ENCODE measurements around the gene NUDT8.
"Not testable (repeated sequence)": the region's sequence is repeated elsewhere in the genome, so short reads cannot be mapped to it uniquely, and the experiment has no call there.

Gene NUDT8

DNA sequence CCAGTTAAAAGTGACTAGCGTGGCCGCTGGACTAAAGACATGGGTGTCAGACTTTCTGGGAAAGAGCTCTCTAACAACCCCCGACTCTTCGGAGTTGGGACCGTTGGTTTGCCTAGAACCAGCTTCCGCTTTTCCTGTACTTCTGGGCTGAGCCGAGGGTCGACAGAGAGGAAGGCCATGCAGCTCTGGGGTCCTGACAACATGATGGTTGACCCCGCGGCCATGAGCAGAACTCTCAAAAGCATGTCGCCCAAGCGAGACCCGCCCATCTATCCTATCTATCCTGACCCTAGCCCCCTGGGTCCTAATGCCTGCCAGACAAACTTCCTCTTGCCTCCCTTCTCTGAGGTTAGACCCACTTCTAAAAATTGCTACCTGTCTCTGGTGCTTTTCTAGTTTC lies 9.1 kb downstream of the NUDT8 start:
- H3K4me3 ChIP-seq (ENCODE audit: control insufficient read depth, low read depth, low read length); DNase-seq (ENCODE audit: low read depth): not testable (repeated sequence)

DNA sequence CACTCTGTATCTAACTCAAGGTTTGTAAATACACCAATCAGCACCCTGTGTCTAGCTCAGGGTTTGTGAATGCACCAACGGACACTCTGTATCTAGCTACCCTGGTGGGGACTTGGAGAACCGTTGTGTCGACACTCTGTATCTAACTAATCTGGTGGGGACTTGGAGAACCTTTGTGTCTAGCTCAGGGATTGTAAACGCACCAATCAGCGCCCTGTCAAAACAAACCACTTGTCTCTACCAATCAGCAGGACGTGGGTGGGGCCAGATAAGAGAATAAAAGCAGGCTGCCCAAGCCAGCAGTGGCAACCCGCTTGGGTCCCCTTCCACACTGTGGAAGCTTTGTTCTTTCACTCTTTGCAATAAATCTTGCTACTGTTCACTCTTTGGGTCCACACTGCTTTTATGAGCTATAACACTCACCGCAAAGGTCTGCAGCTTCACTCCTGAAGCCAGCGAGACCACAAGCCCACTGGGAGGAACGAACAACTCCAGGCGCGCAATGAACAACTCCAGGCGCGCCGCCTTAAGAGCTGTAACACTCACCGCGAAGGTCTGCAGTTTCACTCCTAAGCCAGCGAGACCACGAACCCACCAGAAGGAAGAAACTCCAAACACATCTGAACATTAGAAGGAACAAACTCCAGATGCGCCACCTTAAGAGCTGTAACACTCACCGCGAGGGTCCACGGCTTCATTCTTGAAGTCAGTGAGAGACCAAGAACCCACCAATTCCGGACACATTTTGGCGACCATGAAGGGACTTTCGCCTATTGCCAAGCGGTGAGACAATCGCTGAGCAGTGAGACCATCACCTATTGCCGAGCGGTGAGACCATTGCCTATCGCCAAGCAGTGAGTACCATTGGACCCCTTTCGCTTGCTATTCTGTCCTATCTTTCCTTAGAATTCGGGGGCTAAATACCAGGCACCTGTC lies 9.8 kb downstream of the NUDT8 start:
- DNase-seq (ENCODE audit: low read depth); H3K4me3 ChIP-seq (ENCODE audit: control insufficient read depth, low read depth, low read length): not testable (repeated sequence)

DNA sequence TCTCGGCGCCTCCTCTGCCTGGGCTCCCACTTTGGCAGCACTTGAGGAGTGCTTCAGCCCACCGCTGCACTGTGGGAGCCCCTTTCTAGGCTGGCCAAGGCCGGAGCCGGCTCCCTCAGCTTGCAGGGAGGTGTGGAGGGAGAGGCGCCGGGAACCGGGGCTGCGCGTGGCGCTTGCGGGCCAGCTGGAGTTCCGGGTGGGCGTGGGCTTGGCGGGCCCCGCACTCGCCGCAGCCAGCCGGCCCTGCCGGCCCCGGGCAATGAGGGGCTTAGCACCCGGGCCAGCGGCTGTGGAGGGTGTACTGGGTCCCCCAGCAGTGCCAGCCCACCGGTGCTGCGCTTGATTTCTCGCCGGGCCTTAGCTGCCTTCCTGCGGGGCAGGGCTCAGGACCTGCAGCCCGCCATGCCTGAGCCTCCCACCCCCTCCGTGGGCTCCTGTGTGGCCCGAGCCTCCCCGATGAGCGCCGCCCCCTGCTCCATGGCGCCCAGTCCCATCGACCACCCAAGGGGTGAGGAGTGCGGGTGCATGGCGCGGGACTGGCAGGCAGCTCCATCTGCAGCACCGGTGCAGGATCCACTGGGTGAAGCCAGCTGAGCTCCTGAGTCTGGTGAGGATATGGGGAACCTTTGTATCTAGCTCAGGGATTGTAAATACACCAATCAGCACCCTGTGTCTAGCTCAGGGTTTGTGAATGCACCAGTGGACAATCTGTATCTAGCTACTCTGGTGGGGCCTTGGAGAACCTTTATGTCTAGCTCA lies 10.7 kb downstream of the NUDT8 start:
- H3K4me3 ChIP-seq (ENCODE audit: control insufficient read depth, low read depth, low read length); DNase-seq (ENCODE audit: low read depth): not testable (repeated sequence)

DNA sequence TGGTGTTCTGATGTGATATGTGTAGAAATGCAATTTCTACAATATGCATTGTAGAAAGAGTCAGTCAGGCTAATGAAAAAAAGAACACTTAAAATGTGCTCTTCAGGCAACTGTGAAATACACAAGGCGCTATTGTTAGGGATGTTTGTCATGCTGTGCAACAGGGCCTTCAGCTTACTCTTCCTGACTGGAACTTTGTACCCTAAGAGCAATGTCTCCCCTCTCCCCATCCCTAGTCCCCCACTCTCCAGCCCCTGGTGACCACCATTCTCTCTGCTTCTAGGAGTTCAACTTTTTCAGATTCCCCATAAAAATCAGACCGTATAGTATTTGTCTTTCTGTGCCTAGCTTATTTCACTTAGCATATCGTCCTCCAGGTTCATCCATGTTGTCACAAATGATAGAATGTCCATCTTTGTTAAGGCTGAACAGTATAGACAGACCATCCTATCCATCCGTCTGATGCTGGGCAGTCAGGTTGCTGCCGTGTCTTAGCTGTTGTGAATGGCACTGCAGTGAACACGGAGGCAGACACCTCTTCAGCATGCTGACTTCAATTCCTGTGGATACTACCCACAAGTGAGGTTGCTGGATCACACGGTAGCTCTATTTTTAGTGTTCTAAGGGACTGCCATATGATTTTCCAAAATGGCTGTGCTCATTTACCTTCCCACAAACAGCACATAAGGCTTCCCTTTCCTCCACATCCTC lies 12.3 kb downstream of the NUDT8 start:
- DNase-seq (ENCODE audit: low read depth), result no peak
- no peak overlapping the region for H3K4me3 ChIP-seq (ENCODE audit: control insufficient read depth, low read depth, low read length)
- TF ChIP-seq, protein P1, sequence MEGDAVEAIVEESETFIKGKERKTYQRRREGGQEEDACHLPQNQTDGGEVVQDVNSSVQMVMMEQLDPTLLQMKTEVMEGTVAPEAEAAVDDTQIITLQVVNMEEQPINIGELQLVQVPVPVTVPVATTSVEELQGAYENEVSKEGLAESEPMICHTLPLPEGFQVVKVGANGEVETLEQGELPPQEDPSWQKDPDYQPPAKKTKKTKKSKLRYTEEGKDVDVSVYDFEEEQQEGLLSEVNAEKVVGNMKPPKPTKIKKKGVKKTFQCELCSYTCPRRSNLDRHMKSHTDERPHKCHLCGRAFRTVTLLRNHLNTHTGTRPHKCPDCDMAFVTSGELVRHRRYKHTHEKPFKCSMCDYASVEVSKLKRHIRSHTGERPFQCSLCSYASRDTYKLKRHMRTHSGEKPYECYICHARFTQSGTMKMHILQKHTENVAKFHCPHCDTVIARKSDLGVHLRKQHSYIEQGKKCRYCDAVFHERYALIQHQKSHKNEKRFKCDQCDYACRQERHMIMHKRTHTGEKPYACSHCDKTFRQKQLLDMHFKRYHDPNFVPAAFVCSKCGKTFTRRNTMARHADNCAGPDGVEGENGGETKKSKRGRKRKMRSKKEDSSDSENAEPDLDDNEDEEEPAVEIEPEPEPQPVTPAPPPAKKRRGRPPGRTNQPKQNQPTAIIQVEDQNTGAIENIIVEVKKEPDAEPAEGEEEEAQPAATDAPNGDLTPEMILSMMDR (conservative IDR thresholded peaks at IDR 0.05; ENCODE audit: control insufficient read depth, insufficient read depth, low read depth, low read length), result no peak

DNA sequence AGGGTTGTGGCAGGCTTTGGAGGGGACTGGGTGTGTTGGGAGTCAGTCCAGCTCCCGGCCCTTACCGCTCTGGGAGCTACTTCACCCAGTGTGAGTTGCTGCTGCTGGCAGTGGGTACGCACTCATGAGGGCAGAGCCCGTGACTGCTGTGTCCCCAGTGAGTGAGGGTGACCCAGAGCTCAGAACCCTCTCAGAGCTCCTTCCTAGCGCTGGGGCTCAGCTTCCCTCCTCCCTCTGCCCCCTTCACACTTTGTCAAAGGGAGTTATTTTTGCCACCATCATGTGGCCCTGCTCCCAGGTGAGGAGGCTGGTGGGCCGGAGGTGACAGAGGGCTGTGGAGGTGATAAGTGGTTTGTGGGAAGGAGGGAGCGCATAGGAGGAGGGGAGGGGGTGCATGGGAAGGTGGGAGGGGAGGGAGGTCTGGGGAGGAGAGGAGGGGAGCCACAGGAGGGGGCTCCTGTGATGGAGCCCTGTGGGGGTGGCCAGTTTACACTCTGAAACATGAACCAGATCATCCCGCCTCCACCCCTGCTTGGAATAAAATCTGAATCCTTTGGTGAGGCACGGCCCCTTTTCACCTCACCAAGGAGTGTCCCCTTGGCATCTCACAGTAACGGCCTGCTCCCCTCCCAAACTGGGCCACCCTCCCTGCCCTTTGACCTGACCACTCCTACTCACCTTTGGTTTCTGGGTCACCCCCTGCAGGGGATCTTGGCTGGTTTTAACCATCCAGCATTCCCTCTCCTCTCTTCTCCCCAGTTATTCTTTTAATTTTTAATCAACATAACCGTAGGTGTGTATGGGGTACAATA lies 13.1 kb downstream of the NUDT8 start:
- DNase-seq (ENCODE audit: low read depth), result no peak
- H3K4me3 ChIP-seq (ENCODE audit: control insufficient read depth, low read depth, low read length), result no peak overlapping the region
- TF ChIP-seq, protein P1 (conservative IDR thresholded peaks at IDR 0.05; ENCODE audit: control insufficient read depth, insufficient read depth, low read depth, low read length), result no peak

DNA sequence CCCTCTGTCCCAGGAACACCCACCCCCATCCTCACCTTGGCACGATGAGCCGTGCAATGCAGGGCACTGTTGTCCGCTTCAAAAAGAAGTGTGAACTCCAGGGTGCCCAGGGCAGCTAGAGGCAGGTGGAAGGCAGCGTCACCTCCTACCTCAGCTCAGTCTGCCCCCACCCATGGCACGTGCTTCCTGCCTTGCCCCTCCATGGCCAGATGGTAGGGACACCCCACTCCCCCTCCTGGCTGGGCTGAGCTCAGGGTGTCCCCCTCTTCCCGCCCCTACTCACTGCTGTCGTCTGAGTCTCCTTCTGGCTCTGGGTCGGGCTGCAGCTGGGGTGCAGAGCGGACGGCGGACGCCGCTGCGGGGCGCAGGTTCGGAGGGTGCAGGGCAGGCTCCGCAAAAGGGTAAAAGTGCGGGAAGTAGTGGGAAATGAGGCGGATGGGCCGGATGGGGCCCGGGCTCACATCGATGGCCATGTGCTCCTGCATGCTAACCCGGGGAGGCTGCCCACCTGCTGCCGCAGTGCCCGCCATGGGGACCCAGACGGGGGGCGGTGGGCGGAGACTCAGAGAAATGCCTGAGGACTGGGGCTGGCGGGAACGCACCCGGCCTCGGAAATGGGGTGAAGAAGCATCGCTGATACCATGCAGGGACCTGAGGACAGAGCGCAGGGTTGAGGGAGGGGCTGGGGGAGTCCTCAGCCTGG lies 13.9 kb downstream of the NUDT8 start:
- no peak overlapping the region for H3K4me3 ChIP-seq (ENCODE audit: control insufficient read depth, low read depth, low read length)
- TF ChIP-seq, protein P1 (conservative IDR thresholded peaks at IDR 0.05; ENCODE audit: control insufficient read depth, insufficient read depth, low read depth, low read length), result no peak
- no peak for DNase-seq (ENCODE audit: low read depth)

DNA sequence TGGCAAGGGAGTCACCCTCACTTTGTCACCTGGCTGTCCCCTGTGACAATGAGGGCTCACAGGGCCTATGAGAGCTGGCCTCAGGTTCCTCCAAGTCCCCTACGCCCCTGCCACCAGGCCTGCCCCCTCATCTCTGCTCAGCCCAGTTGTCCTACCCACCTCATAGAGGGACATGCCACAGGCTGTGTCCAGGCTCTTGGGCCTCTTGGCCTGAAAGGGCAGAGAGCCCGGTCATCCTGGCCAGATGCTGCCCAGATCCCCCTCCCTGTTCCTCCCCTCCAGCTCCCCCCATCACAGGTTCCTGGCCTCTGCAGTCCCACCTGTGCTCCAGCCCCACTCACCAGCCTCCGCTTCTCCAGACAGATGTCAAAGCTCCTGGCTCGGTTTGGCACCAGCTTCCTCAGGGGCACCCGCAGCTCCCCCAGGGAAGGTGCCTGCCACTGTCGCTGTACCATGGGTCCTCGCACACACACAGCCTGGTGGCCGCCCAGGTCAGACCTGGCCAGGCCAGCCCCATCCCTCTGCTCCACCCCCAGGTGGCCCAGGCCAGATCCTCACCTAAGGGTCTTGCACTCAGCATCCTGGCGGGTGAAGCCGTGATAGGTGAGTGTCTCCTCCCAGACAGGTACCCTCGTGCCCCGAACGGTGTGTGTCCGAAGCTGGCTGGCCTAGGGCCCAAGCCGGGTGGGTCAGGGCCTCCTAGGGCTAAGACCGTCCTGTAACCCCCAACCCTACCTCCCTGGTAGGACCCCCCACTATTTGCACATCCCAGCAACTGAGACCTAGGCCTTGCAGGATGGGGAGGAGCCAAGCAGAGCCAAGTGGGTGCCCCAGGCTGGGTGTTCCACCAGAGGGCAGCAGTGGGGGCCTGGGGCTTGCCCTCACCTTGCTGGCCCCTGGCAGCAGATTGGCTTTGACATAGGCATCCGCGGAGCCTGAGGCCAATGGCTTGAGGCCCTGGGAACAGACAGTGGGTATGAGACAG lies 14.7 kb downstream of the NUDT8 start:
- TF ChIP-seq, protein P1 (conservative IDR thresholded peaks at IDR 0.05; ENCODE audit: control insufficient read depth, insufficient read depth, low read depth, low read length), result peak; percentile 46
- DNase-seq (ENCODE audit: low read depth), result peak; percentile 17
- no peak overlapping the region for H3K4me3 ChIP-seq (ENCODE audit: control insufficient read depth, low read depth, low read length)

All from fibroblast of mammary gland (primary cell).